Subcutaneous abdominal adipose tissue (tissue), 5 donors: ENCODE measurements around the gene BRAF.
"Not testable (repeated sequence)": the region's sequence is repeated elsewhere in the genome, so short reads cannot be mapped to it uniquely, and the experiment has no call there.

Source experiments
- H3K27ac ChIP-seq: one replicate; pipeline ENCODE4 v1.7.0; 2013; ENCODE audit warnings: low read depth, mild to moderate bottlenecking, inconsistent platforms, low read length, moderate library complexity
- H3K27me3 ChIP-seq, 5 donors: one replicate each; pipeline ENCODE4 v1.7.0; 2013; ENCODE audit warnings: low read length in 5 of 5, inconsistent platforms in 1 of 5; ENCODE audit not compliant: control insufficient read depth in 5 of 5, insufficient read depth in 4 of 5
- H3K36me3 ChIP-seq, 5 donors: one replicate each; pipeline ENCODE4 v1.7.0; 2013; ENCODE audit warnings: low read length in 5 of 5; ENCODE audit not compliant: control insufficient read depth in 5 of 5, insufficient read depth in 5 of 5
- H3K4me1 ChIP-seq, 5 donors: one replicate each; pipeline ENCODE4 v1.7.0; 2013; ENCODE audit warnings: low read length in 5 of 5, mild to moderate bottlenecking in 3 of 5, moderate library complexity in 1 of 5; ENCODE audit not compliant: control insufficient read depth in 5 of 5, insufficient read depth in 5 of 5
- H3K4me3 ChIP-seq, 5 donors: one replicate each; pipeline ENCODE4 v1.7.0; 2013; ENCODE audit warnings: low read length in 5 of 5, low read depth in 1 of 5
- H3K9ac ChIP-seq, 5 donors: one replicate each; pipeline ENCODE4 v1.7.0; 2013; ENCODE audit warnings: low read length in 5 of 5, mild to moderate bottlenecking in 4 of 5, moderate library complexity in 3 of 5
- H3K9me3 ChIP-seq, 5 donors: one replicate each; pipeline ENCODE4 v1.7.0; 2013; ENCODE audit warnings: low read length in 5 of 5; ENCODE audit not compliant: control insufficient read depth in 5 of 5
- donor health status: healthy.
- donor health status: healthy.
- donor health status: healthy.
- donor health status: healthy.
- donor health status: healthy.

BRAF gene

GRCh38 chr7:140752533-140752932 is 172.2 kb downstream of the BRAF start:
- Histone ChIP-seq H3K4me1 (no peaks in the 10 kb centered on the region), H3K9ac (no peak overlapping the region), H3K4me3 (no peak overlapping the region), H3K27me3 (no peaks in the 10 kb centered on the region), H3K9me3 (no peaks in the 10 kb centered on the region), H3K27ac (no peak overlapping the region), H3K36me3 (peaks cover 2 to 25% (median 13%) of the 10 kb centered on the region in 5 donors)

GRCh38 chr7:140746751-140747150 is 178.0 kb downstream of the BRAF start:
- Histone ChIP-seq H3K27ac (no peak overlapping the region), H3K4me1 (no peaks in the 10 kb centered on the region), H3K27me3 (no peaks in the 10 kb centered on the region), H3K36me3 (peaks cover 0 to 23% (median 17%) of the 10 kb centered on the region in 5 donors), H3K9ac (no peak overlapping the region), H3K9me3 (no peaks in the 10 kb centered on the region), H3K4me3 (no peak overlapping the region)

- Histone ChIP-seq H3K4me3 (no peak overlapping the region), H3K9me3 (no peaks in the 10 kb centered on the region), H3K27me3 (no peaks in the 10 kb centered on the region), H3K27ac (no peak overlapping the region), H3K9ac (no peak overlapping the region), H3K4me1 (no peaks in the 10 kb centered on the region), H3K36me3 (peaks cover 2 to 28% (median 17%) of the 10 kb centered on the region in 5 donors)
Measured at GRCh38 chr7:140745266-140746058, 179.3 kb downstream of the BRAF start.

GRCh38 chr7:140744005-140744404 is 180.7 kb downstream of the BRAF start:
- H3K27me3 ChIP-seq, result no peaks in the 10 kb centered on the region
- H3K9ac ChIP-seq, result no peak overlapping the region
- no peak overlapping the region for H3K27ac ChIP-seq
- peaks cover 6 to 33% (median 21%) of the 10 kb centered on the region in 5 donors for H3K36me3 ChIP-seq
- no peaks in the 10 kb centered on the region for H3K4me1 ChIP-seq
- no peak overlapping the region for H3K4me3 ChIP-seq
- no peaks in the 10 kb centered on the region for H3K9me3 ChIP-seq

GRCh38 chr7:140743255-140743654 is 181.5 kb downstream of the BRAF start:
- H3K36me3 ChIP-seq, result peaks cover 11 to 31% (median 24%) of the 10 kb centered on the region in 5 donors
- H3K27ac ChIP-seq, H3K27me3 ChIP-seq, H3K4me3 ChIP-seq, H3K9me3 ChIP-seq, H3K4me1 ChIP-seq, H3K9ac ChIP-seq: not testable (repeated sequence)

GRCh38 chr7:140738280-140738679 is 186.4 kb downstream of the BRAF start:
- H3K27me3 ChIP-seq, result no peaks in the 10 kb centered on the region
- H3K9ac ChIP-seq, result no peak overlapping the region
- H3K9me3 ChIP-seq, result no peaks in the 10 kb centered on the region
- H3K4me3 ChIP-seq, result no peak overlapping the region
- H3K4me1 ChIP-seq, result no peaks in the 10 kb centered on the region
- no peak overlapping the region for H3K27ac ChIP-seq
- peaks cover 6 to 27% (median 19%) of the 10 kb centered on the region in 5 donors for H3K36me3 ChIP-seq

- Histone ChIP-seq H3K27me3 (no peaks in the 10 kb centered on the region), H3K27ac (no peak overlapping the region), H3K9me3 (no peaks in the 10 kb centered on the region), H3K36me3 (peaks cover 6 to 23% (median 22%) of the 10 kb centered on the region in 5 donors), H3K9ac (no peak overlapping the region), H3K4me3 (no peak overlapping the region), H3K4me1 (no peaks in the 10 kb centered on the region)
Measured at GRCh38 chr7:140734729-140735128, 190.0 kb downstream of the BRAF start.

GRCh38 chr7:140734096-140734495 is 190.6 kb downstream of the BRAF start:
- no peaks in the 10 kb centered on the region for H3K4me1 ChIP-seq
- no peak overlapping the region for H3K27ac ChIP-seq
- peaks cover 6 to 18% (median 16%) of the 10 kb centered on the region in 5 donors for H3K36me3 ChIP-seq
- no peaks in the 10 kb centered on the region for H3K9me3 ChIP-seq
- H3K27me3 ChIP-seq, result no peaks in the 10 kb centered on the region
- no peak overlapping the region for H3K4me3 ChIP-seq
- H3K9ac ChIP-seq, result no peak overlapping the region

- Histone ChIP-seq H3K27ac (no peak overlapping the region), H3K4me1 (no peaks in the 10 kb centered on the region), H3K9ac (no peak overlapping the region), H3K4me3 (no peak overlapping the region), H3K9me3 (no peaks in the 10 kb centered on the region), H3K36me3 (peaks cover 0 to 14% (median 10%) of the 10 kb centered on the region in 5 donors), H3K27me3 (no peaks in the 10 kb centered on the region)
Measured at GRCh38 chr7:140732416-140732815, 192.3 kb downstream of the BRAF start.

- no peaks in the 10 kb centered on the region for H3K4me1 ChIP-seq
- no peak overlapping the region for H3K27ac ChIP-seq
- no peak overlapping the region for H3K9ac ChIP-seq
- H3K9me3 ChIP-seq, result no peaks in the 10 kb centered on the region
- no peaks in the 10 kb centered on the region for H3K27me3 ChIP-seq
- peaks cover 3 to 13% (median 11%) of the 10 kb centered on the region in 5 donors for H3K36me3 ChIP-seq
- no peak overlapping the region for H3K4me3 ChIP-seq
Measured at GRCh38 chr7:140726281-140726680, 198.4 kb downstream of the BRAF start.
